Mammary epithelial cell (primary cell): ENCODE measurements around the gene LMNB1.
A peak's percentile ranks its signal among the peaks of the same experiment; 100 is the strongest.

ENCODE experiments used
- CTCF ChIP-seq, 2 donors: IDR thresholded peaks in 1 of 2; conservative IDR thresholded peaks in 1 of 2; 2 replicates each; pipeline ENCODE4 v1.5.1; 2011 to 2012; ENCODE audit warnings: inconsistent platforms in 2 of 2, low read length in 2 of 2, mild to moderate bottlenecking in 2 of 2, control low read depth in 1 of 2, low read depth in 1 of 2; ENCODE audit not compliant: insufficient read depth in 1 of 2; ENCODE audit errors: extremely low read depth in 1 of 2
- EZH2 ChIP-seq: IDR thresholded peaks from 2 replicates; pipeline ENCODE4 v1.6.1; 2012; ENCODE audit warnings: low read length, inconsistent platforms, borderline replicate concordance

GRCh38 chr5:126808521-126808988 lies 31.6 kb downstream of the LMNB1 start:
- TF ChIP-seq CTCF (conservative IDR thresholded peaks at IDR 0.05 in 1 of 2, IDR thresholded peaks at IDR 0.05 in 1 of 2; ENCODE audit: extremely low read depth in 1 of 2, insufficient read depth in 1 of 2, low read depth in 1 of 2, low read length in 2 of 2) = peak; percentile 33 to 47
- TF ChIP-seq EZH2 = no peak
